SH-SY5Y (cell line): Measurements from ENCODE around the gene FAM118B.

ENCODE experiments used
- GATA2 ChIP-seq: IDR thresholded peaks from 2 replicates; pipeline ENCODE4 v1.6.1; 2011; ENCODE audit warnings: mild to moderate bottlenecking, low read depth, low read length
- GATA3 ChIP-seq: IDR thresholded peaks from 2 replicates; pipeline ENCODE4 v1.6.1; 2011; ENCODE audit warnings: low read depth, mild to moderate bottlenecking, low read length, moderate library complexity

DNA sequence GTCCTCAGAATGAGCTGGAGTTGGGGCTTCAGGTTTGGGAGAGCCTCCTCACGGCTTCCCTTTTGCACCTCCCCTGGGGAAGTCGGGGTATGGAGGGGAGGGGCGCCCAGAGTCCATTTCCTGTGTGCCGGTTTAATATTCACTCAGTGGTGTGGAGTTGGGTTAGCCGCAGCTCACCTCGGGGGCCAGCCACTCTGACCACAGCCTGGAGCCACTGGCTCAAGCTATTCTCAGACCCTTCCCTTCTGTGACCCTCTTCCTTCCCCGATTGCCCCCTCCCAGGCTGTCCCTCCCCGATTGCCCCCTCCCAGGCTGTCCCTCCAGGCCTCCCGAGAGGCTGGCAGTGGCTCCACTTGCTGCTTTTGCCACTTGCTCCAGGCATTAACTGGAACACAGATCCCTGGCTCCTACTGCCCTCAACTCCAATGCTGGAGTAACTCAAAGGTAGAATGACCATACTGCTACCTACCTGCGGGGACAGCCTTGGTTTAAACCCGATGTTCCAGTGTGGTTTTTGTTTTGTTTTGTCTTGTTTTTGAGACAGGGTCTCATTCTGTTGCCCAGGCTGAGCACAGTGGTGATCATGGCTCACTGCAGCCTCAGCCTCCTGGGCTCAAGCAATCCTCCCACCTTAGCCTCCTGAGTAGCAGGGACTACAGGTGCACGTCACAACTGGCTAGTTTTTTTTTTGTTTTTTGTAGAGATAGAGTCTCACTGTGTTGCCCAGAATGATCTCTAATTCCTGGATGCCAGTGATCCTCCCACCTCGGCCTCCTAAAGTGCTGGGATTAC, 29.4 kb upstream of the FAM118B start:
- TF ChIP-seq GATA3: no peak
- no peak for TF ChIP-seq GATA2
